SK-N-SH (cell line): ENCODE measurements around the gene KRT33B. TPM values are rescaled to one million over a fixed set of nuclear protein-coding genes. Genes with fewer than 3 reads are reported as not detected.

ENCODE experiments used
- CTCF ChIA-PET: fragments of 300-600, 350-600 bp; formaldehyde crosslinking; extraction: SDS; loops from one replicate; lab custom pipeline; 2021; lab: Yijun Ruan, JAX
- POLR2A ChIA-PET: fragments of 350-600 bp; sonication (Branson Sonifier 250); formaldehyde crosslinking; extraction: SDS; loops from one replicate; lab custom pipeline; 2020; ENCODE audit warnings: antibody characterized with exemption, inconsistent platforms; lab: Yijun Ruan, JAX
- DNase-seq: peaks from one replicate; pipeline ENCODE4 v3.0.0; 2012
- H2AFZ ChIP-seq: fragments of 200-600 bp; sonication (generic); 2 replicates; pipeline ENCODE4 v1.8.1; 2016; ENCODE audit warnings: antibody characterized with exemption, mild to moderate bottlenecking, low read depth
- H3F3A ChIP-seq: fragments of 200-600 bp; sonication (generic); replicated peaks from 2 replicates; pipeline ENCODE3; 2016; ENCODE audit warnings: antibody characterized with exemption, mild to moderate bottlenecking; ENCODE audit not compliant: insufficient read depth
- H3K27ac ChIP-seq, 2 experiments: fragments of 200-500 bp in 1 of 2; fragments of 200-600 bp in 1 of 2; sonication (Bioruptor generic) in 1 of 2; sonication (generic), shearing (Covaris generic) in 1 of 2; 2 replicates each; pipeline versions ENCODE4 v1.5.1 to v1.6.1; 2014 to 2016; ENCODE audit warnings: low read depth in 2 of 2, inconsistent platforms in 1 of 2, low read length in 1 of 2, mild to moderate bottlenecking in 1 of 2, mixed read lengths in 1 of 2
- H3K27me3 ChIP-seq: fragments of 200-600 bp; sonication (generic), shearing (Covaris generic); 2 replicates; pipeline ENCODE4 v1.6.1; 2016; ENCODE audit warnings: mixed run types; ENCODE audit not compliant: insufficient read depth
- H3K36me3 ChIP-seq, 2 experiments: fragments of 200-500 bp in 1 of 2; fragments of 200-600 bp in 1 of 2; sonication (Bioruptor generic) in 1 of 2; sonication (generic) in 1 of 2; replicated peaks in 1 of 2; 2 replicates each; pipeline versions ENCODE3 to v1.5.1; 2014 to 2016; ENCODE audit warnings: low read length in 1 of 2, mild to moderate bottlenecking in 1 of 2; ENCODE audit not compliant: insufficient read depth in 2 of 2, control insufficient read depth in 1 of 2
- H3K4me1 ChIP-seq, 2 experiments: fragments of 200-500 bp in 1 of 2; fragments of 200-600 bp in 1 of 2; sonication (Bioruptor generic) in 1 of 2; sonication (generic), shearing (Covaris generic) in 1 of 2; 2 replicates each; pipeline versions ENCODE4 v1.5.1 to v1.6.1; 2014 to 2016; ENCODE audit warnings: low read depth in 1 of 2, low read length in 1 of 2, mixed run types in 1 of 2; ENCODE audit not compliant: insufficient read depth in 2 of 2, control insufficient read depth in 1 of 2
- H3K4me2 ChIP-seq: fragments of 200-600 bp; sonication (generic), shearing (Covaris generic); 2 replicates; pipeline ENCODE4 v1.6.1; 2017; ENCODE audit warnings: mixed run types
- H3K4me3 ChIP-seq, 2 experiments: fragments of 200-500 bp in 1 of 2; fragments of 200-600 bp in 1 of 2; sonication (Bioruptor generic) in 1 of 2; sonication (generic), shearing (Covaris generic) in 1 of 2; 2 replicates each; pipeline versions ENCODE4 v1.5.1 to v1.8.1; 2014 to 2016; ENCODE audit warnings: low read depth in 2 of 2, inconsistent platforms in 1 of 2, low read length in 1 of 2, mild to moderate bottlenecking in 1 of 2, mixed read lengths in 1 of 2, moderate library complexity in 1 of 2
- H3K79me2 ChIP-seq: fragments of 200-600 bp; sonication (generic); 2 replicates; pipeline ENCODE4 v1.8.1; 2017; ENCODE audit warnings: mild to moderate bottlenecking; ENCODE audit not compliant: insufficient read depth
- H3K9ac ChIP-seq: fragments of 200-600 bp; sonication (generic); 2 replicates; pipeline ENCODE4 v1.6.1; 2017; ENCODE audit warnings: mixed run types
- H3K9me2 ChIP-seq: fragments of 200-600 bp; sonication (generic); 2 replicates; pipeline ENCODE4 v1.6.1; 2017; ENCODE audit warnings: mixed run types
- H3K9me3 ChIP-seq: fragments of 200-600 bp; sonication (generic); 2 replicates; pipeline ENCODE4 v1.6.1; 2017; ENCODE audit warnings: mixed run types, mild to moderate bottlenecking, moderate library complexity
- H4K20me1 ChIP-seq: fragments of 200-600 bp; sonication (generic); 2 replicates; pipeline ENCODE4 v1.6.1; 2017; ENCODE audit warnings: mild to moderate bottlenecking, mixed run types; ENCODE audit not compliant: insufficient read depth
- EP300 ChIP-seq, 2 experiments: IDR thresholded peaks; 2 replicates each; pipeline versions ENCODE4 v1.4.0 to v1.6.1; 2012; ENCODE audit warnings: borderline replicate concordance in 1 of 2, low read depth in 1 of 2, low read length in 1 of 2
- EZH2phosphoT487 ChIP-seq: fragments of 200-600 bp; sonication (generic); IDR thresholded peaks from 2 replicates; pipeline ENCODE4 v1.6.1; 2017; ENCODE audit warnings: low read depth, mixed run types, mild to moderate bottlenecking, antibody characterized with exemption, moderate library complexity, borderline replicate concordance
- FOSL2 ChIP-seq: IDR thresholded peaks from 2 replicates; pipeline ENCODE4 v1.4.0; 2012; ENCODE audit warnings: low read depth, mild to moderate bottlenecking, moderate library complexity, borderline replicate concordance
- GABPA ChIP-seq: IDR thresholded peaks from 2 replicates; pipeline ENCODE4 v1.4.0; 2012; ENCODE audit warnings: low read depth, mild to moderate bottlenecking
- JUND ChIP-seq: IDR thresholded peaks from 2 replicates; pipeline ENCODE4 v1.4.0; 2012
- MEF2A ChIP-seq: IDR thresholded peaks from 2 replicates; pipeline ENCODE4 v1.4.0; 2012; ENCODE audit warnings: low read depth, borderline replicate concordance
- MXI1 ChIP-seq: IDR thresholded peaks from 2 replicates; pipeline ENCODE4 v1.6.1; 2012; ENCODE audit warnings: mild to moderate bottlenecking, low read depth, low read length, improper control_type of control experiment
- NFIC ChIP-seq: IDR thresholded peaks from 2 replicates; pipeline ENCODE4 v1.4.0; 2012; ENCODE audit warnings: borderline replicate concordance
- POLR2AphosphoS5 ChIP-seq: IDR thresholded peaks from 2 replicates; pipeline ENCODE4 v1.6.1; 2012; ENCODE audit warnings: low read depth, low read length
- RAD21 ChIP-seq: IDR thresholded peaks from 2 replicates; pipeline ENCODE4 v1.6.1; 2012; ENCODE audit warnings: mild to moderate bottlenecking, low read length
- RXRA ChIP-seq: IDR thresholded peaks from 2 replicates; pipeline ENCODE4 v1.4.0; 2012; ENCODE audit warnings: low read depth, mild to moderate bottlenecking, borderline replicate concordance
- TCF12 ChIP-seq: IDR thresholded peaks from 2 replicates; pipeline ENCODE4 v1.4.0; 2012
- WGBS: methylation state at CpG from one replicate; pipeline ENCODE4 v1.1.6; 2017; ENCODE audit warnings: low lambda C conversion rate; 5-methylcytosine and 5-hydroxymethylcytosine counted together
- polyA plus RNA-seq, 3 experiments: library from polyadenylated mRNA; depleted of rRNA; stranded (reverse); fragments of >200 nt; gene quantifications; 2 replicates each; pipeline ENCODE4 v1.2.3, GENCODE V29; 2012
- TF ChIP-seq, protein P1 (sequence below): fragments of 200-600 bp; sonication (generic); IDR thresholded peaks from 2 replicates; pipeline ENCODE4 v1.6.1; 2017; ENCODE audit warnings: antibody characterized with exemption, mild to moderate bottlenecking, moderate library complexity
- TF ChIP-seq, protein P2 (sequence below): IDR thresholded peaks from 2 replicates; pipeline ENCODE4; 2012
- TF ChIP-seq, protein P3 (sequence below): IDR thresholded peaks from 2 replicates; pipeline ENCODE4 v1.4.0; 2012; ENCODE audit warnings: low read depth, borderline replicate concordance

The KRT33B gene
- polyA plus RNA-seq, 1 of the 3 experiments (the other 2 are of a cell fraction), result 0.08 TPM

DNA sequence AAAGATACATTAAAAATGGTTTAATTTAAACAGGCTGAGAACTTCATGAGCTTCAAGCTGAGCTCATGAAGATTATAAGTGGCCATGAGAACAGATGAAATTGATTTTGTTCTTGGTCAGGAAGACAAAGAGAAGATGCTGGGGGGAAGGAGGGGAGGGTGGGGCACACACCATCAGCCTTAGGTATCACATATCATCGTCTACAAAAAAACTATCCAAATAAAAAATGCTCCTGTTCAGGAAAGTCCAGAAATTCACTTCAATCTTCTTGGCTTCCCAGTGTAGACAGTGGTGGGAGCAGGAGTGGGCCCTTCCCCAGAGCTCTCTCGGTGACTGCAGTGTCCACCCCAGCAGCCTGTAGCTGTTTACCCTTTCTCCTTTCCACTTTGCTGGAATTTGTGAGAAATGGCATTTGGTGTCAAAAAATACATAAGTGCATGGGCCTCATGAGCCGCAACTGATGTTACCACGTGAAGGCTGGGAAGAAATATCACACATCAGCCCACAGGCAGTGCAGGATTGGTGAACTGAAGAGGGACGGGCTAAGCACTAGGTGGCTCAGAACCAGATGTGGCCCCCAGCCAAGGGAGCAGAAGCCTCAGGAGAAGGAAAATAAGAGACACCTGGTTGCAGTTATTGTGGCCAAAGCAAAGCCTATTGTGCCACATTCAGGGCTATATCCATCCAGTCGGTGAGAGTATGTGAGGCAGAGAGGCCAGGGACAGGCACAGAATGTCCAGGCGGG, 48.7 kb upstream of the KRT33B start:
- CTCF ChIA-PET, result interaction anchor here (0.8 to 2.9 kb wide), 7 partner anchors 11 to 245 kb away, joined by 3 to 11 read pairs (median 3); no protein-coding TSS in a partner anchor
- H2AFZ ChIP-seq, result no peak overlapping the region
- POLR2A ChIA-PET, result no interaction called here

DNA sequence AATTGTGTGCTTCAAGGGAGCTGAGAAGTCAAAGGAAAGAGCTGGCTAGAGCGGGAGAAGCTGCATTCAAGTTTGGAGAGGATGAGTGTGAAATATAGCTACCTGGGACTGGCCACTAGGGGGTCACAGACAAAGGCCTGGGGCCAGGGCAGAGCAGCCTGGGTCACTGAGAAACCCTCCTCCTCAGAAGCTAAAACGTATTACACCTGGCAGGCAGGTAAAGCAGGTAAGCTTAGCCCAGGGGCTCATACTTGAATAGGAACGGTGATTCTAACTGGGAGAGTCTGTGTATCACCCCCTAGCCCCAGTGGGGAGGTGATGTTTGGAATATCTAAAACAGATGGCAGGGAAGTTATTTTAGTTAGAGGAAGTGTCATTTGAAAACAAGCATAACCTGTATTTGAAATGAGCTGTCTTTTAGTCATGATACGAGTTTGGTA, 48.0 kb upstream of the KRT33B start:
- Histone ChIP-seq H3K4me3 (no peak overlapping the region), H3K4me1 (peaks cover 0 to 47% of the 10 kb centered on the region in 2 experiments; a peak in 3 of 4 replicates), H4K20me1 (no peaks in the 10 kb centered on the region), H3K27ac (0 out of 4 replicates have a peak overlapping the region, but pooled peaks of 1 of the 2 experiments have one; percentile 19), H3K36me3 (no peaks in the 10 kb centered on the region), H3K27me3 (no peaks in the 10 kb centered on the region), H3K79me2 (no peaks in the 10 kb centered on the region), H3K9me3 (no peaks in the 10 kb centered on the region), H3K9me2 (no peaks in the 10 kb centered on the region), H3K9ac (no peak overlapping the region), H3F3A (peaks cover 4% of the 10 kb centered on the region), H3K4me2 (peak overlapping the region; percentile 40; the same call in 1 of the 2 replicates), H2AFZ (no peak overlapping the region)
- TF ChIP-seq, protein P1, sequence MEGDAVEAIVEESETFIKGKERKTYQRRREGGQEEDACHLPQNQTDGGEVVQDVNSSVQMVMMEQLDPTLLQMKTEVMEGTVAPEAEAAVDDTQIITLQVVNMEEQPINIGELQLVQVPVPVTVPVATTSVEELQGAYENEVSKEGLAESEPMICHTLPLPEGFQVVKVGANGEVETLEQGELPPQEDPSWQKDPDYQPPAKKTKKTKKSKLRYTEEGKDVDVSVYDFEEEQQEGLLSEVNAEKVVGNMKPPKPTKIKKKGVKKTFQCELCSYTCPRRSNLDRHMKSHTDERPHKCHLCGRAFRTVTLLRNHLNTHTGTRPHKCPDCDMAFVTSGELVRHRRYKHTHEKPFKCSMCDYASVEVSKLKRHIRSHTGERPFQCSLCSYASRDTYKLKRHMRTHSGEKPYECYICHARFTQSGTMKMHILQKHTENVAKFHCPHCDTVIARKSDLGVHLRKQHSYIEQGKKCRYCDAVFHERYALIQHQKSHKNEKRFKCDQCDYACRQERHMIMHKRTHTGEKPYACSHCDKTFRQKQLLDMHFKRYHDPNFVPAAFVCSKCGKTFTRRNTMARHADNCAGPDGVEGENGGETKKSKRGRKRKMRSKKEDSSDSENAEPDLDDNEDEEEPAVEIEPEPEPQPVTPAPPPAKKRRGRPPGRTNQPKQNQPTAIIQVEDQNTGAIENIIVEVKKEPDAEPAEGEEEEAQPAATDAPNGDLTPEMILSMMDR, result peak; percentile 52
- TF ChIP-seq EZH2phosphoT487, result no peak
- TF ChIP-seq TCF12, result peak; percentile 43; the same call in 1 of the 2 replicates
- TF ChIP-seq RAD21, result peak; percentile 10; the same call in 1 of the 2 replicates
- TF ChIP-seq, protein P2, sequence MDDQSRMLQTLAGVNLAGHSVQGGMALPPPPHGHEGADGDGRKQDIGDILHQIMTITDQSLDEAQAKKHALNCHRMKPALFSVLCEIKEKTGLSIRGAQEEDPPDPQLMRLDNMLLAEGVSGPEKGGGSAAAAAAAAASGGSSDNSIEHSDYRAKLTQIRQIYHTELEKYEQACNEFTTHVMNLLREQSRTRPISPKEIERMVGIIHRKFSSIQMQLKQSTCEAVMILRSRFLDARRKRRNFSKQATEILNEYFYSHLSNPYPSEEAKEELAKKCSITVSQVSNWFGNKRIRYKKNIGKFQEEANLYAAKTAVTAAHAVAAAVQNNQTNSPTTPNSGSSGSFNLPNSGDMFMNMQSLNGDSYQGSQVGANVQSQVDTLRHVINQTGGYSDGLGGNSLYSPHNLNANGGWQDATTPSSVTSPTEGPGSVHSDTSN, result no peak
- DNase-seq, result peak; percentile 36
- CTCF ChIA-PET, result interaction anchor here (0.8 to 2.9 kb wide), 8 partner anchors 10 to 245 kb away, joined by 3 to 11 read pairs (median 3); no protein-coding TSS in a partner anchor
- POLR2A ChIA-PET, result no interaction called here
- WGBS, result 36% methylated on average over 4 of the region's 4 CpGs

More for the DNA sequence above, 48.7 kb upstream of the KRT33B start:
- DNase-seq, result no peak
- no peaks in the 10 kb centered on the region for H3K36me3 ChIP-seq
- H4K20me1 ChIP-seq, result no peaks in the 10 kb centered on the region
- no peak overlapping the region for H3K9ac ChIP-seq
- 0 out of 2 replicates have a peak overlapping the region, but pooled peaks have one; percentile 40 for H3K4me2 ChIP-seq
- no peaks in the 10 kb centered on the region for H3K9me3 ChIP-seq
- H3K4me1 ChIP-seq, result peaks cover 0 to 47% of the 10 kb centered on the region in 2 experiments; a peak in 2 of 4 replicates
- H3K9me2 ChIP-seq, result no peaks in the 10 kb centered on the region
- 0 out of 4 replicates have a peak overlapping the region, but pooled peaks of 1 of the 2 experiments have one; percentile 19 for H3K27ac ChIP-seq
- H3K27me3 ChIP-seq, result no peaks in the 10 kb centered on the region
- no peaks in the 10 kb centered on the region for H3K79me2 ChIP-seq
- H3K4me3 ChIP-seq, result no peak overlapping the region
- 82% methylated on average over 7 of the region's 7 CpGs for WGBS
- TF ChIP-seq EP300 (IDR thresholded peaks at IDR 0.05; ENCODE audit: borderline replicate concordance in 1 of 2, low read depth in 1 of 2, low read length in 1 of 2), result no peak
- no peak for TF ChIP-seq RAD21
- TF ChIP-seq MEF2A, result no peak
- no peak for TF ChIP-seq GABPA
- TF ChIP-seq, protein P3, sequence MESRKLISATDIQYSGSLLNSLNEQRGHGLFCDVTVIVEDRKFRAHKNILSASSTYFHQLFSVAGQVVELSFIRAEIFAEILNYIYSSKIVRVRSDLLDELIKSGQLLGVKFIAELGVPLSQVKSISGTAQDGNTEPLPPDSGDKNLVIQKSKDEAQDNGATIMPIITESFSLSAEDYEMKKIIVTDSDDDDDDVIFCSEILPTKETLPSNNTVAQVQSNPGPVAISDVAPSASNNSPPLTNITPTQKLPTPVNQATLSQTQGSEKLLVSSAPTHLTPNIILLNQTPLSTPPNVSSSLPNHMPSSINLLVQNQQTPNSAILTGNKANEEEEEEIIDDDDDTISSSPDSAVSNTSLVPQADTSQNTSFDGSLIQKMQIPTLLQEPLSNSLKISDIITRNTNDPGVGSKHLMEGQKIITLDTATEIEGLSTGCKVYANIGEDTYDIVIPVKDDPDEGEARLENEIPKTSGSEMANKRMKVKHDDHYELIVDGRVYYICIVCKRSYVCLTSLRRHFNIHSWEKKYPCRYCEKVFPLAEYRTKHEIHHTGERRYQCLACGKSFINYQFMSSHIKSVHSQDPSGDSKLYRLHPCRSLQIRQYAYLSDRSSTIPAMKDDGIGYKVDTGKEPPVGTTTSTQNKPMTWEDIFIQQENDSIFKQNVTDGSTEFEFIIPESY, result no peak
- no peak for TF ChIP-seq NFIC
- no peak for TF ChIP-seq EZH2phosphoT487
- no peak for TF ChIP-seq RXRA
- TF ChIP-seq MXI1, result no peak
- TF ChIP-seq POLR2AphosphoS5, result no peak
- no peak for TF ChIP-seq FOSL2
- TF ChIP-seq JUND, result no peak
- TF ChIP-seq, all 33 proteins: peak for 0
- peaks cover 4% of the 10 kb centered on the region for H3F3A ChIP-seq
